ENCODE results near the gene KATNB1.

KATNB1 gene

GRCh38 chr16:57797526-57798266, 62.1 kb downstream of the KATNB1 start:
- DNase-seq = no peak

GRCh38 chr16:57798267-57798810, 62.8 kb downstream of the KATNB1 start:
- no peak for DNase-seq

GRCh38 chr16:57798953-57799599, 63.5 kb downstream of the KATNB1 start:
- no peak for DNase-seq

GRCh38 chr16:57799600-57800199, 64.1 kb downstream of the KATNB1 start:
- DNase-seq = no peak

- DNase-seq = no peak
These were observed 64.9 kb downstream of the KATNB1 start for GRCh38 chr16:57800200-57801097.

GRCh38 chr16:57801098-57801808, 65.7 kb downstream of the KATNB1 start:
- no peak for DNase-seq

GRCh38 chr16:57801809-57802340, 66.3 kb downstream of the KATNB1 start:
- DNase-seq = no peak

GRCh38 chr16:57802341-57803133, 67.0 kb downstream of the KATNB1 start, which contains the start of gene KIFC3:
Gene KIFC3 (minus strand): TSS chr16:57802491. CDS start chr16:57798243, 4,248 bp downstream.
- DNase-seq = no peak

- DNase-seq = no peak
These were observed 67.8 kb downstream of the KATNB1 start for GRCh38 chr16:57803134-57803990.

GRCh38 chr16:57804111-57804837, 68.7 kb downstream of the KATNB1 start:
- DNase-seq = no peak

- DNase-seq = no peak
These were observed 69.6 kb downstream of the KATNB1 start for GRCh38 chr16:57805176-57805575.
